Stimulated activated naive B cell treated with anti-CD40 and anti-IgM and Interleukin-4, amounts not matched to agents 10 μg/mL and 1 μg/mL and 100 μg/mL, for 72 hours (primary cell): ENCODE measurements around the gene SLC22A23.

Experiments
- ATAC-seq, 2 donors: fragments of 150-1000 bp; cut with Tn5 transposase; replicated peaks; 2 replicates each; pipeline ENCODE4 v1.10.0; 2021; ENCODE audit warnings: moderate library complexity in 1 of 2
- DNase-seq: peaks from one replicate; pipeline ENCODE4 v3.0.0; 2021
- H3K27ac Mint-ChIP-seq: one replicate; pipeline ENCODE4 v1.8.0; 2022; ENCODE audit warnings: mild to moderate bottlenecking, mixed read lengths
- H3K27me3 Mint-ChIP-seq, 2 donors: one replicate each; pipeline ENCODE4 v1.8.0; 2022; ENCODE audit warnings: mixed read lengths in 2 of 2
- H3K36me3 Mint-ChIP-seq, 2 donors: one replicate each; pipeline ENCODE4 v1.8.0; 2022; ENCODE audit warnings: mixed read lengths in 2 of 2, mild to moderate bottlenecking in 1 of 2
- H3K4me1 Mint-ChIP-seq, 2 donors: one replicate each; pipeline ENCODE4 v1.8.0; 2022; ENCODE audit warnings: mixed read lengths in 2 of 2, mild to moderate bottlenecking in 1 of 2
- H3K4me3 Mint-ChIP-seq, 2 donors: one replicate each; pipeline ENCODE4 v1.8.0; 2022; ENCODE audit warnings: mild to moderate bottlenecking in 2 of 2, mixed read lengths in 2 of 2, moderate library complexity in 1 of 2
- H3K9me3 Mint-ChIP-seq, 2 donors: one replicate each; pipeline ENCODE4 v1.8.0; 2022; ENCODE audit warnings: mixed read lengths in 2 of 2, mild to moderate bottlenecking in 1 of 2

SLC22A23 gene

GRCh38 chr6:3405182-3405518 is 51.7 kb downstream of the SLC22A23 start:
- Mint-ChIP-seq H3K27ac (no peak overlapping the region), H3K27me3 (peaks cover 5 to 22% of the 10 kb centered on the region in 2 donors), H3K4me1 (peaks cover 10 to 11% of the 10 kb centered on the region in 2 donors), H3K36me3 (no peaks in the 10 kb centered on the region), H3K9me3 (no peaks in the 10 kb centered on the region), H3K4me3 (no peak overlapping the region)
- ATAC-seq (no peak), DNase-seq (no peak)

GRCh38 chr6:3403238-3404173 is 53.3 kb downstream of the SLC22A23 start:
- peaks cover 10 to 11% of the 10 kb centered on the region in 2 donors for H3K4me1 Mint-ChIP-seq
- H3K36me3 Mint-ChIP-seq = no peaks in the 10 kb centered on the region
- no peak overlapping the region for H3K4me3 Mint-ChIP-seq
- ATAC-seq (no peak), DNase-seq (no peak)
- H3K27me3 Mint-ChIP-seq = peaks cover 5 to 22% of the 10 kb centered on the region in 2 donors
- H3K9me3 Mint-ChIP-seq = no peaks in the 10 kb centered on the region
- H3K27ac Mint-ChIP-seq = no peak overlapping the region

- ATAC-seq (no peak), DNase-seq (no peak)
- Mint-ChIP-seq H3K4me3 (no peak overlapping the region), H3K27me3 (peaks cover 5 to 20% of the 10 kb centered on the region in 2 donors), H3K4me1 (peaks cover 10 to 11% of the 10 kb centered on the region in 2 donors), H3K9me3 (no peaks in the 10 kb centered on the region), H3K27ac (no peak overlapping the region), H3K36me3 (no peaks in the 10 kb centered on the region)
These were observed 54.3 kb downstream of the SLC22A23 start for GRCh38 chr6:3402310-3403237.

- ATAC-seq (no peak), DNase-seq (no peak)
- H3K4me1 Mint-ChIP-seq = peaks cover 10 to 11% of the 10 kb centered on the region in 2 donors
- H3K36me3 Mint-ChIP-seq = no peaks in the 10 kb centered on the region
- no peak overlapping the region for H3K27ac Mint-ChIP-seq
- no peak overlapping the region for H3K4me3 Mint-ChIP-seq
- H3K27me3 Mint-ChIP-seq = peaks cover 5 to 18% of the 10 kb centered on the region in 2 donors
- no peaks in the 10 kb centered on the region for H3K9me3 Mint-ChIP-seq
These were observed 56.7 kb downstream of the SLC22A23 start for GRCh38 chr6:3400162-3400561.

GRCh38 chr6:3398755-3399696 is 57.8 kb downstream of the SLC22A23 start:
- no peaks in the 10 kb centered on the region for H3K9me3 Mint-ChIP-seq
- no peak for DNase-seq
- H3K27me3 Mint-ChIP-seq = peaks cover 5 to 18% of the 10 kb centered on the region in 2 donors

GRCh38 chr6:3398165-3398562 is 58.7 kb downstream of the SLC22A23 start:
- no peak for ATAC-seq

More at GRCh38 chr6:3398755-3399696, 57.8 kb downstream of the SLC22A23 start:
- Mint-ChIP-seq H3K27ac (no peak overlapping the region), H3K4me1 (peaks cover 10 to 11% of the 10 kb centered on the region in 2 donors), H3K36me3 (no peaks in the 10 kb centered on the region), H3K4me3 (no peak overlapping the region)
- no peak for ATAC-seq

GRCh38 chr6:3397229-3398164 is 59.4 kb downstream of the SLC22A23 start:
- Mint-ChIP-seq H3K36me3 (no peaks in the 10 kb centered on the region), H3K27me3 (peaks cover 0 to 8% of the 10 kb centered on the region in 2 donors), H3K4me1 (peaks cover 0 to 4% of the 10 kb centered on the region in 2 donors), H3K9me3 (no peaks in the 10 kb centered on the region), H3K27ac (no peak overlapping the region), H3K4me3 (no peak overlapping the region)
- DNase-seq (no peak), ATAC-seq (no peak)

More at GRCh38 chr6:3398165-3398562, 58.7 kb downstream of the SLC22A23 start:
- no peak for DNase-seq
- H3K27ac Mint-ChIP-seq = no peak overlapping the region
- peaks cover 2 to 4% of the 10 kb centered on the region in 2 donors for H3K4me1 Mint-ChIP-seq
- H3K4me3 Mint-ChIP-seq = no peak overlapping the region
- no peaks in the 10 kb centered on the region for H3K36me3 Mint-ChIP-seq
- peaks cover under 1 to 9% of the 10 kb centered on the region in 2 donors for H3K27me3 Mint-ChIP-seq
- no peaks in the 10 kb centered on the region for H3K9me3 Mint-ChIP-seq

- ATAC-seq (no peak), DNase-seq (no peak)
- Mint-ChIP-seq H3K27ac (no peak overlapping the region), H3K36me3 (no peaks in the 10 kb centered on the region), H3K4me1 (no peaks in the 10 kb centered on the region), H3K4me3 (no peak overlapping the region), H3K27me3 (no peaks in the 10 kb centered on the region), H3K9me3 (no peaks in the 10 kb centered on the region)
These were observed 60.2 kb downstream of the SLC22A23 start for GRCh38 chr6:3396503-3397180.

- Mint-ChIP-seq H3K36me3 (no peaks in the 10 kb centered on the region), H3K4me3 (no peak overlapping the region), H3K27me3 (no peaks in the 10 kb centered on the region), H3K9me3 (no peaks in the 10 kb centered on the region), H3K27ac (no peak overlapping the region), H3K4me1 (no peaks in the 10 kb centered on the region)
- ATAC-seq (no peak), DNase-seq (no peak)
These were observed 62.2 kb downstream of the SLC22A23 start for GRCh38 chr6:3394671-3395070.

GRCh38 chr6:3393836-3394202 is 63.0 kb downstream of the SLC22A23 start:
- no peaks in the 10 kb centered on the region for H3K27me3 Mint-ChIP-seq
- no peak for ATAC-seq

GRCh38 chr6:3392930-3393835 is 63.7 kb downstream of the SLC22A23 start:
- ATAC-seq (no peak), DNase-seq (no peak)
- H3K4me1 Mint-ChIP-seq = peaks cover 7 to 13% of the 10 kb centered on the region in 2 donors
- H3K9me3 Mint-ChIP-seq = no peaks in the 10 kb centered on the region
- H3K4me3 Mint-ChIP-seq = no peak overlapping the region
- H3K27me3 Mint-ChIP-seq = no peaks in the 10 kb centered on the region
- H3K36me3 Mint-ChIP-seq = no peaks in the 10 kb centered on the region
- no peak overlapping the region for H3K27ac Mint-ChIP-seq

More at GRCh38 chr6:3393836-3394202, 63.0 kb downstream of the SLC22A23 start:
- H3K36me3 Mint-ChIP-seq = no peaks in the 10 kb centered on the region
- H3K27ac Mint-ChIP-seq = no peak overlapping the region
- H3K9me3 Mint-ChIP-seq = no peaks in the 10 kb centered on the region
- no peak overlapping the region for H3K4me3 Mint-ChIP-seq
- no peak for DNase-seq
- peaks cover under 1 to 7% of the 10 kb centered on the region in 2 donors for H3K4me1 Mint-ChIP-seq
